Panc1 (cell line): Measurements from ENCODE around the gene PEF1. TPM values are rescaled to one million over a fixed set of nuclear protein-coding genes. Genes with fewer than 3 reads are reported as not detected.

Experiments used
- ATAC-seq: fragments of 200-7000 bp; cut with Tn5 transposase; 2 replicates; pipeline ENCODE4 v1.9.1; 2020; ENCODE audit warnings: mild to moderate bottlenecking, moderate library complexity
- BruUV-seq: library from RNA; stranded (reverse); fragments of 400-500 nt; replicated peaks from 2 replicates; lab custom pipeline; 2021; lab: Mats Ljungman, UMichigan
- CTCF ChIA-PET: fragments of 300-600 bp; sonication (Branson Sonifier 250); formaldehyde crosslinking; loops from one replicate; lab custom pipeline; 2022; ENCODE audit warnings: antibody characterized with exemption; lab: Charles Lee
- POLR2A ChIA-PET: fragments of 300-600 bp; sonication (Branson Sonifier 250); formaldehyde crosslinking; loops from one replicate; lab custom pipeline; 2022; ENCODE audit warnings: antibody characterized with exemption; lab: Charles Lee
- DNase-seq: peaks from one replicate; pipeline ENCODE4 v3.0.0-alpha.2; 2010; ENCODE audit warnings: low read depth, low spot score
- H3K27ac ChIP-seq: 2 replicates; pipeline ENCODE4 v1.5.1; 2011; ENCODE audit warnings: mild to moderate bottlenecking, low read length, inconsistent platforms
- H3K27me3 ChIP-seq: fragments of 200-500 bp; sonication (Bioruptor generic); 2 replicates; pipeline ENCODE4 v1.6.0; 2014; ENCODE audit warnings: low read length, inconsistent platforms; ENCODE audit not compliant: control insufficient read depth, insufficient read depth
- H3K36me3 ChIP-seq: fragments of 200-500 bp; sonication (Bioruptor generic); 2 replicates; pipeline ENCODE4 v1.5.1; 2014; ENCODE audit warnings: inconsistent platforms, mild to moderate bottlenecking, low read length, moderate library complexity; ENCODE audit not compliant: control insufficient read depth, insufficient read depth
- H3K4me1 ChIP-seq: 2 replicates; pipeline ENCODE4 v1.5.1; 2011; ENCODE audit warnings: inconsistent platforms, mild to moderate bottlenecking, low read length, moderate library complexity; ENCODE audit not compliant: control insufficient read depth, insufficient read depth
- H3K4me3 ChIP-seq, 2 experiments: 2 replicates each; pipeline ENCODE4 v1.5.1; 2011 to 2012; ENCODE audit warnings: low read depth in 2 of 2, low read length in 2 of 2, mild to moderate bottlenecking in 2 of 2, inconsistent platforms in 1 of 2, moderate library complexity in 1 of 2
- H3K9me3 ChIP-seq: fragments of 200-500 bp; sonication (Bioruptor generic); 2 replicates; pipeline ENCODE4 v1.5.1; 2014; ENCODE audit warnings: low read depth, mild to moderate bottlenecking, inconsistent platforms, low read length, moderate library complexity; ENCODE audit not compliant: control insufficient read depth, insufficient read depth
- CTCF ChIP-seq: fragments of 450-650 bp; IDR thresholded peaks from 2 replicates; pipeline ENCODE4 v1.5.1; 2017; ENCODE audit warnings: mild to moderate bottlenecking
- POLR2AphosphoS5 ChIP-seq: IDR thresholded peaks from 2 replicates; pipeline ENCODE4 v1.6.1; 2012; ENCODE audit warnings: mild to moderate bottlenecking, low read depth, low read length, moderate library complexity
- SIN3A ChIP-seq: IDR thresholded peaks from 2 replicates; pipeline ENCODE4 v1.6.1; 2012; ENCODE audit warnings: low read depth, mild to moderate bottlenecking, low read length, moderate library complexity, borderline replicate concordance; ENCODE audit not compliant: insufficient read depth
- TCF7L2 ChIP-seq: IDR thresholded peaks from 2 replicates; pipeline ENCODE4 v1.6.1; 2011; ENCODE audit warnings: mild to moderate bottlenecking, low read depth, low read length, inconsistent platforms
- in situ Hi-C: cut with HindIII; loops from 2 replicates; pipeline ENCODE4 v1.10.0; 2016; ENCODE audit warnings: low sequenced_read_pairs, low pct_unique_long_range_greater_than_20kb
- intact Hi-C: fragments of 100-400 bp; cut with micrococcal nuclease; formaldehyde crosslinking; loops from one replicate; pipeline ENCODE4 v1.10.0; 2022; ENCODE audit not compliant: unreplicated experiment
- total RNA-seq: library from RNA; stranded (reverse); gene quantifications from one replicate; pipeline ENCODE4 v1.2.1, GENCODE V29; 2021; ENCODE audit not compliant: unreplicated experiment
- TF ChIP-seq, protein P1 (sequence below), 2 experiments: IDR thresholded peaks; 2 replicates each; pipeline ENCODE4 v1.6.1; 2011 to 2012; ENCODE audit warnings: low read depth in 2 of 2, control low read depth in 1 of 2, low read length in 1 of 2, mild to moderate bottlenecking in 1 of 2, moderate library complexity in 1 of 2; ENCODE audit not compliant: insufficient read depth in 1 of 2

The PEF1 gene
- total RNA-seq, 1 experiment from 2014 or later = 58.4 TPM

DNA sequence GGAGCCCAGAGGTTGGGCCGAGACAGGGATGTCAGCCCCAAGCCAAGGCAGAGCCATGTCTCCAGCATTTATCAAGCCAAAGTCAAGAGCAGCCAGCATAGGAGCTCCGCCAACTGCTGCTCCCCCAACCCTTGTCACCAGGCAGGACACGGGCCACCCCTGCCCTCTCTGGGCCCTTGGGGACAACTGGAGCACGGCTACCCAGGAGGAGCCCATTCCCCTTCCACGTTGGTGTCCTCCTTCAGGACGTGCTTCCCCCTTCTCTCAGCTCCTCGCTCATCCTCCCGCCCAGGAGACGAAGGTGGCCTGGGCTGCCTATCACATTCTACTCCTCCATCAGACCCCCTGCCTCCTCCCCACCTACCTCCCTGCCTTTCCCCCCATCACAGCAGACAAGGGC lies 19.9 kb upstream of the PEF1 start:
- Histone ChIP-seq H3K27ac (no peak overlapping the region; the same call in 1 of the 2 replicates), H3K27me3 (no peaks in the 10 kb centered on the region), H3K36me3 (no peaks in the 10 kb centered on the region), H3K4me3 (no peak overlapping the region), H3K9me3 (no peaks in the 10 kb centered on the region), H3K4me1 (peaks cover 31% of the 10 kb centered on the region)
- ATAC-seq (no peak; the same call in 1 of the 2 replicates), DNase-seq (no peak)
- in situ Hi-C loops = no loop called here
- BruUV-seq = no TSS peak
- ChIA-PET CTCF (interaction anchor here (0.5 to 2.0 kb wide), 9 partner anchors 20 to 126 kb away, joined by 3 to 23 read pairs (median 7); partner anchors contain the start of gene PEF1), POLR2A (interaction anchor here (1.1 kb wide), 1 partner anchor 125 kb away, joined by 3 read pairs; no protein-coding TSS in a partner anchor)
- intact Hi-C loops = loop anchor here (5.0 to 10.0 kb wide), 2 partner anchors 38 to 80 kb away; partner anchors contain the start of gene COL16A1
- TF ChIP-seq CTCF = no peak
- TF ChIP-seq POLR2AphosphoS5 = no peak
- TF ChIP-seq TCF7L2 = no peak
- no peak for TF ChIP-seq SIN3A
- TF ChIP-seq, protein P1, sequence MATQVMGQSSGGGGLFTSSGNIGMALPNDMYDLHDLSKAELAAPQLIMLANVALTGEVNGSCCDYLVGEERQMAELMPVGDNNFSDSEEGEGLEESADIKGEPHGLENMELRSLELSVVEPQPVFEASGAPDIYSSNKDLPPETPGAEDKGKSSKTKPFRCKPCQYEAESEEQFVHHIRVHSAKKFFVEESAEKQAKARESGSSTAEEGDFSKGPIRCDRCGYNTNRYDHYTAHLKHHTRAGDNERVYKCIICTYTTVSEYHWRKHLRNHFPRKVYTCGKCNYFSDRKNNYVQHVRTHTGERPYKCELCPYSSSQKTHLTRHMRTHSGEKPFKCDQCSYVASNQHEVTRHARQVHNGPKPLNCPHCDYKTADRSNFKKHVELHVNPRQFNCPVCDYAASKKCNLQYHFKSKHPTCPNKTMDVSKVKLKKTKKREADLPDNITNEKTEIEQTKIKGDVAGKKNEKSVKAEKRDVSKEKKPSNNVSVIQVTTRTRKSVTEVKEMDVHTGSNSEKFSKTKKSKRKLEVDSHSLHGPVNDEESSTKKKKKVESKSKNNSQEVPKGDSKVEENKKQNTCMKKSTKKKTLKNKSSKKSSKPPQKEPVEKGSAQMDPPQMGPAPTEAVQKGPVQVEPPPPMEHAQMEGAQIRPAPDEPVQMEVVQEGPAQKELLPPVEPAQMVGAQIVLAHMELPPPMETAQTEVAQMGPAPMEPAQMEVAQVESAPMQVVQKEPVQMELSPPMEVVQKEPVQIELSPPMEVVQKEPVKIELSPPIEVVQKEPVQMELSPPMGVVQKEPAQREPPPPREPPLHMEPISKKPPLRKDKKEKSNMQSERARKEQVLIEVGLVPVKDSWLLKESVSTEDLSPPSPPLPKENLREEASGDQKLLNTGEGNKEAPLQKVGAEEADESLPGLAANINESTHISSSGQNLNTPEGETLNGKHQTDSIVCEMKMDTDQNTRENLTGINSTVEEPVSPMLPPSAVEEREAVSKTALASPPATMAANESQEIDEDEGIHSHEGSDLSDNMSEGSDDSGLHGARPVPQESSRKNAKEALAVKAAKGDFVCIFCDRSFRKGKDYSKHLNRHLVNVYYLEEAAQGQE (IDR thresholded peaks at IDR 0.05; ENCODE audit: insufficient read depth in 1 of 2, low read depth in 2 of 2, low read length in 1 of 2) = no peak

- ATAC-seq (peak; percentile 67), DNase-seq (peak; percentile 45)
- CTCF ChIA-PET = interaction anchor here (0.5 to 2.0 kb wide), 9 partner anchors 12 to 127 kb away, joined by 3 to 23 read pairs (median 8); partner anchors contain the start of gene PEF1
- TF ChIP-seq TCF7L2 = no peak
- peak; percentile 94 for TF ChIP-seq CTCF
- no peak for TF ChIP-seq SIN3A
- TF ChIP-seq, protein P1 (IDR thresholded peaks at IDR 0.05; ENCODE audit: insufficient read depth in 1 of 2, low read depth in 2 of 2, low read length in 1 of 2) = no peak
- no peak for TF ChIP-seq POLR2AphosphoS5
- Histone ChIP-seq H3K9me3 (no peaks in the 10 kb centered on the region), H3K27me3 (no peaks in the 10 kb centered on the region), H3K36me3 (no peaks in the 10 kb centered on the region), H3K27ac (peak overlapping the region; percentile 48; the same call in 1 of the 2 replicates), H3K4me1 (peaks cover 29% of the 10 kb centered on the region), H3K4me3 (no peak overlapping the region)
- in situ Hi-C loops (no loop called here), intact Hi-C loops (loop anchor here (1.0 to 10.0 kb wide), 3 partner anchors 38 to 125 kb away; partner anchors contain the start of gene COL16A1)
- no TSS peak for BruUV-seq
- POLR2A ChIA-PET = interaction anchor here (1.1 kb wide), 1 partner anchor 125 kb away, joined by 3 read pairs; no protein-coding TSS in a partner anchor
Measured at GRCh38 chr1:31663622-31664452, 19.2 kb upstream of the PEF1 start.
